Fibroblast of mammary gland (primary cell): ENCODE measurements around the gene FURIN.
A peak's percentile ranks its signal among the peaks of the same experiment; 100 is the strongest.

Experiments used
- DNase-seq: peaks from one replicate; pipeline ENCODE4 v3.0.0-alpha.2; 2010; ENCODE audit warnings: low read depth
- H3K4me3 ChIP-seq: 2 replicates; pipeline ENCODE4 v1.5.1; 2011; ENCODE audit warnings: low read depth, mild to moderate bottlenecking, low read length, moderate library complexity; ENCODE audit not compliant: control insufficient read depth
- TF ChIP-seq, protein P1 (sequence below): conservative IDR thresholded peaks from 2 replicates; pipeline ENCODE4 v1.5.1; 2011; ENCODE audit warnings: low read depth, low read length, inconsistent platforms; ENCODE audit not compliant: control insufficient read depth, insufficient read depth

Gene FURIN

DNA sequence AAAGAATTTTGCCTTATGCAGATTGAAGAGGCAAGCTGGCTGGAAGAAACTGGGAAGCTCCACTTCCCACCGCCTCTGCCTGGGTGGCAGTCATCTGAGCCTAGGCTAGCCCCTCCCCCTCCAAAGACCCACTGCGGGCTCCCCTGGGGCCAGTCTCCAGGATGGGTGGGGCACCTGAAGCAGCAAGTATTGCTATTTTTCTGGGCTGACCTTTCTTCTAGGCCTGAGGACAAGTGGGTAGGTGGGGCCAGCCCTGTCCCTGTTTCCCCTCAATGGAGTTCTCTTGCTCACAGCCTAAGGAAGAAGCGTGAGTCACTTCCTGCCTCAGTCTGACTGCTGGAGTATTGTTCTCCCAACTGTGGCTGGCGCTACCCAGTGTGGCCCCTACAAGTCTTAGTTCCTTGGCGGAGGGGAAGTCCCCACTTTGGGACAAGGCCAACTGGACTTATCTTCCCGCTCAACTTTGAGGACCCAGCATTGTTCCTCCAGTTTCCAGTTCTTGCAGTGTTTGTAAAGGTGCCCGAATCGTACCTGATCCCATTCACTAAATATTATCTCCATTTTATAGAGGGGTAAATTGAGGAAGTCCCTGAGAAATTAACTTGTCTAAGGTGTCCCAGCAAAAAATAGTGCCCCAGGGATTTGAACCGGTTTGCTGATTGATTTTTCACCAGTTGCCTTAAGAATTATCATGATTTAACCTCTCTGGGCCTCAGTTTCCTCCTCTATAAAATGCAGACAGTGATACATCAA lies 1.4 kb downstream of the FURIN start:
- H3K4me3 ChIP-seq, result no peak overlapping the region
- DNase-seq, result peak; percentile 88
- TF ChIP-seq, protein P1, sequence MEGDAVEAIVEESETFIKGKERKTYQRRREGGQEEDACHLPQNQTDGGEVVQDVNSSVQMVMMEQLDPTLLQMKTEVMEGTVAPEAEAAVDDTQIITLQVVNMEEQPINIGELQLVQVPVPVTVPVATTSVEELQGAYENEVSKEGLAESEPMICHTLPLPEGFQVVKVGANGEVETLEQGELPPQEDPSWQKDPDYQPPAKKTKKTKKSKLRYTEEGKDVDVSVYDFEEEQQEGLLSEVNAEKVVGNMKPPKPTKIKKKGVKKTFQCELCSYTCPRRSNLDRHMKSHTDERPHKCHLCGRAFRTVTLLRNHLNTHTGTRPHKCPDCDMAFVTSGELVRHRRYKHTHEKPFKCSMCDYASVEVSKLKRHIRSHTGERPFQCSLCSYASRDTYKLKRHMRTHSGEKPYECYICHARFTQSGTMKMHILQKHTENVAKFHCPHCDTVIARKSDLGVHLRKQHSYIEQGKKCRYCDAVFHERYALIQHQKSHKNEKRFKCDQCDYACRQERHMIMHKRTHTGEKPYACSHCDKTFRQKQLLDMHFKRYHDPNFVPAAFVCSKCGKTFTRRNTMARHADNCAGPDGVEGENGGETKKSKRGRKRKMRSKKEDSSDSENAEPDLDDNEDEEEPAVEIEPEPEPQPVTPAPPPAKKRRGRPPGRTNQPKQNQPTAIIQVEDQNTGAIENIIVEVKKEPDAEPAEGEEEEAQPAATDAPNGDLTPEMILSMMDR, result no peak

DNA sequence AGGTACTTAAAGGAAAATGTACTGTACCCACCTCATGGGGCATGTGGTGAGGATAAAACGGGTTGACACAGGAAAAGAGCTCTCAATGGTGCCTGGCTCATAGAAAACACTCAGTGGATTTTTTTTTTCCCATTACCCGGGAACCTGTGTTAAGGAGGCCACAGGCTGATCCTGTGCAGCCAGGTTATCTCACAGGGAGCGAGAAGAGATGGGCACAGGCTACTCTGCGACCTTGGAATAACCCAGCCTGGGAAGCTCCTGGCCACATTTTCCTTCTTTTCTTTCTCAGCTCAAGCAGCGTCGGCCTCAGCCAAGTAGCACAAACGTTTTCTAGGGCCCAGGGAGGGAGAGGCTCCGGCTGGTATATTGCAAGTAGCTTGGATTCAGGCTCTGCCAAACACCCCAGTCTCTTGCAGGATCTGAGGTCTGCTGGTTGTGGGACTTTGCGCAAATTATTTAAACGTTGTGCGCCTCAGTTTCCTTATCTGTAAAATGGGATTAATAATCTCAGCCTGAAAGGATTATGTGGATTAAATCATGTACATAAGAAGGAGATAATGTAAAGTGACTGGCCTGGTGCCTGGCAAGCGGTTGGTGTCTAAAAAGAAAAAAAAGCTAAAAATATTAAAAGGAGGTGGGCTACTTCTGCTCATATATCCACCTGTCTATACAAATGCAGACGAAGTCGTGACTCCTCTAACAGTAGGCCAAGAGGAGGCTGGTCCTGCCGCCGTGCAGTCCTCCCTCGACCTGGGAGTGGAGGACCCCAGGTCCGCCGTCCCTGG lies 2.2 kb downstream of the FURIN start:
- TF ChIP-seq, protein P1, result no peak
- peak overlapping the region; percentile 66 for H3K4me3 ChIP-seq
- no peak for DNase-seq

GRCh38 chr15:90871139-90871715 lies 2.8 kb downstream of the FURIN start:
- TF ChIP-seq, protein P1, result no peak
- H3K4me3 ChIP-seq, result peak overlapping the region; percentile 66
- DNase-seq, result no peak

GRCh38 chr15:90871716-90872485 lies 3.5 kb downstream of the FURIN start:
- TF ChIP-seq, protein P1, result no peak
- peak overlapping the region; percentile 66 for H3K4me3 ChIP-seq
- no peak for DNase-seq

GRCh38 chr15:90872486-90873184 lies 4.2 kb downstream of the FURIN start:
- H3K4me3 ChIP-seq, result peak overlapping the region; percentile 66
- peak; percentile 84 for DNase-seq
- TF ChIP-seq, protein P1, result no peak
